Kidney (tissue), 14 donors: ENCODE results near the gene LBHD2. TPM values are rescaled to one million over a fixed set of nuclear protein-coding genes. Genes with fewer than 3 reads are reported as not detected.

Experiments
- DNase-seq, 5 donors: peaks; one replicate each; pipeline ENCODE4 v3.0.0-alpha.2; 2013 to 2020
- FAIRE-seq: peaks from 2 replicates; lab custom pipeline; 2012; peaks lifted over from hg19 to GRCh38; lab: Jason Lieb, UNC
- H3K27ac ChIP-seq, 2 donors: one replicate each; pipeline ENCODE4 v1.7.0; 2013; ENCODE audit warnings: low read depth in 2 of 2, low read length in 2 of 2, inconsistent platforms in 1 of 2
- H3K27me3 ChIP-seq: one replicate; pipeline ENCODE4 v1.7.1; 2013; ENCODE audit warnings: low read length, inconsistent platforms; ENCODE audit not compliant: control insufficient read depth, insufficient read depth
- H3K36me3 ChIP-seq, 3 donors: one replicate each; pipeline versions ENCODE4 v1.7.0 to v1.7.1; 2013; ENCODE audit warnings: low read length in 3 of 3, control low read depth in 1 of 3, inconsistent platforms in 1 of 3; ENCODE audit not compliant: insufficient read depth in 3 of 3, control insufficient read depth in 2 of 3
- H3K4me1 ChIP-seq, 3 donors: one replicate each; pipeline versions ENCODE4 v1.7.0 to v1.7.1; 2013; ENCODE audit warnings: low read length in 3 of 3, inconsistent platforms in 1 of 3, low read depth in 1 of 3; ENCODE audit not compliant: control insufficient read depth in 2 of 3, insufficient read depth in 2 of 3
- H3K4me3 ChIP-seq, 3 donors: one replicate each; pipeline versions ENCODE4 v1.7.0 to v1.8.1; 2013; ENCODE audit warnings: low read length in 3 of 3, control low read depth in 1 of 3, inconsistent platforms in 1 of 3
- H3K9ac ChIP-seq, 3 donors: one replicate each; pipeline versions ENCODE4 v1.7.0 to v1.7.1; 2013; ENCODE audit warnings: low read length in 3 of 3, control low read depth in 1 of 3, inconsistent platforms in 1 of 3
- H3K9me3 ChIP-seq, 3 donors: one replicate each; pipeline versions ENCODE4 v1.7.0 to v1.7.1; 2013; ENCODE audit warnings: low read length in 3 of 3, control low read depth in 1 of 3, inconsistent platforms in 1 of 3; ENCODE audit not compliant: control insufficient read depth in 2 of 3, insufficient read depth in 1 of 3
- intact Hi-C: fragments of 100-400 bp; cut with DNase I; formaldehyde crosslinking; loops from one replicate; pipeline ENCODE4 v1.11.1; 2022
- polyA plus RNA-seq: library from polyadenylated mRNA; stranded (reverse); fragments of 350-450 nt; fragmentation: Illumina TruSeq; extraction: RNeasy Lipid Tissue Mini Kit (QIAGEN cat#74804); gene quantifications from one replicate; pipeline ENCODE4 v1.2.3, GENCODE V29; 2014; ENCODE audit warnings: low read depth, low replicate concordance; ENCODE audit not compliant: insufficient read depth
- total RNA-seq: library from RNA; stranded (reverse); fragmentation: NEBNext Ultra II Directional; extraction: Animal tissue kit (Norgen Biotek cat#: 25700); gene quantifications from one replicate; pipeline ENCODE4 v1.2.1, GENCODE V29; 2021
- TF ChIP-seq, protein P1 (sequence below): IDR thresholded peaks from 3 replicates; pipeline ENCODE4 v1.5.1; 2012; ENCODE audit warnings: mild to moderate bottlenecking, moderate library complexity, borderline replicate concordance; ENCODE audit not compliant: insufficient read depth; ENCODE audit errors: extremely low read depth
- donor health status: control.
- donor health status: control.
- donor health status: control.
- donor health status: control.
- donor health status: control.
- donor health status: DM: yes; HTN: yes; CAD: no.
- donor health status: Normal renal cell carcinoma (clear cell type).

Gene LBHD2
- total and polyA plus RNA-seq, 2 donors from 2014 or later = 0.82 TPM; not detected in 1

DNA sequence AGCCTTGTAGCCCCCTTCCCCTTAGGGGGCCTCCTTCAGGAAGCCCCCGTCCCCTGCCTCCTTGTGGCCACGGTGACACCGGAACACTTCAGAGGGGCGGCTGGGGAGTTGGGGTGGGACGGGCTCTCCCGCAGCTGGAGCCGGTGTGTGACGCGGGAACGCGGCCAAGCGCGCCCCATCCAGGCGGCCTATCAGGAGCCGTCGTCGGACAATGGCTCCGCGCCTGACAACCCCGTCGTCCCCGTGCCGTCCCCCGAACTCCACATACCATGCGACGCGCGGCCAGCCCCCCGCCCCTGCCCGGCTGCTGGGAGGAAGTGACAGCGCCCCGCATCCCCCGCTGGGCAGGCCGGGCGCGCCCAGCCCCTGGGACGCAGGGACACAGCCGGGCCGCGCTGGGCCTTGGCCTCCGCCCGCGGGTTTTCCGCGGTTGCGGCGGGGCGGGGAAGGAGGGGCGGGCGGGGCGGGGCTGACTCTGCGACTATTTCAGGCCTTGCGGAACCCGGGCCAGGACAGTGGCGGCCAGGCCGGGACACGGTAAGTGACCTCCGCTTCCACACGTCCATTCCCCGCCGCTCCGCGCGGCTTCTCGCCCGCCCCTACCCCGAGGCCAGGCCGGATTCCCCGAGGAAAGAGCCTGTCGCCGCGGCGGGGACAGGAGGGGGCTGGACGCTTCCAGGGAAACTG, 39.1 kb downstream of the LBHD2 start, which contains the start of gene TNFAIP2:
Gene TNFAIP2, plus strand, starts transcription at position 515 of the 687 bp plus-strand sequence. CDS start 2,997 bp downstream, outside the sequence.
- intact Hi-C loops = no loop called here
- Histone ChIP-seq H3K4me3 (peak within 1 kb of the TSS in 2 of 3 donors; percentile 29 to 55), H3K27me3 (no peaks in the 10 kb centered on the region), H3K9me3 (no peaks in the 10 kb centered on the region), H3K9ac (peak within 1 kb of the TSS in 1 of 3 donors; percentile 55), H3K27ac (peak within 1 kb of the TSS; percentile 79 to 92), H3K4me1 (peaks cover 0 to 55% (median 22%) of the 10 kb centered on the region in 3 donors), H3K36me3 (no peaks in the 10 kb centered on the region)
- FAIRE-seq = no peak
- TF ChIP-seq, protein P1, sequence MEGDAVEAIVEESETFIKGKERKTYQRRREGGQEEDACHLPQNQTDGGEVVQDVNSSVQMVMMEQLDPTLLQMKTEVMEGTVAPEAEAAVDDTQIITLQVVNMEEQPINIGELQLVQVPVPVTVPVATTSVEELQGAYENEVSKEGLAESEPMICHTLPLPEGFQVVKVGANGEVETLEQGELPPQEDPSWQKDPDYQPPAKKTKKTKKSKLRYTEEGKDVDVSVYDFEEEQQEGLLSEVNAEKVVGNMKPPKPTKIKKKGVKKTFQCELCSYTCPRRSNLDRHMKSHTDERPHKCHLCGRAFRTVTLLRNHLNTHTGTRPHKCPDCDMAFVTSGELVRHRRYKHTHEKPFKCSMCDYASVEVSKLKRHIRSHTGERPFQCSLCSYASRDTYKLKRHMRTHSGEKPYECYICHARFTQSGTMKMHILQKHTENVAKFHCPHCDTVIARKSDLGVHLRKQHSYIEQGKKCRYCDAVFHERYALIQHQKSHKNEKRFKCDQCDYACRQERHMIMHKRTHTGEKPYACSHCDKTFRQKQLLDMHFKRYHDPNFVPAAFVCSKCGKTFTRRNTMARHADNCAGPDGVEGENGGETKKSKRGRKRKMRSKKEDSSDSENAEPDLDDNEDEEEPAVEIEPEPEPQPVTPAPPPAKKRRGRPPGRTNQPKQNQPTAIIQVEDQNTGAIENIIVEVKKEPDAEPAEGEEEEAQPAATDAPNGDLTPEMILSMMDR = no peak
- peak; percentile 58 to 91 (median 80) for DNase-seq

DNA sequence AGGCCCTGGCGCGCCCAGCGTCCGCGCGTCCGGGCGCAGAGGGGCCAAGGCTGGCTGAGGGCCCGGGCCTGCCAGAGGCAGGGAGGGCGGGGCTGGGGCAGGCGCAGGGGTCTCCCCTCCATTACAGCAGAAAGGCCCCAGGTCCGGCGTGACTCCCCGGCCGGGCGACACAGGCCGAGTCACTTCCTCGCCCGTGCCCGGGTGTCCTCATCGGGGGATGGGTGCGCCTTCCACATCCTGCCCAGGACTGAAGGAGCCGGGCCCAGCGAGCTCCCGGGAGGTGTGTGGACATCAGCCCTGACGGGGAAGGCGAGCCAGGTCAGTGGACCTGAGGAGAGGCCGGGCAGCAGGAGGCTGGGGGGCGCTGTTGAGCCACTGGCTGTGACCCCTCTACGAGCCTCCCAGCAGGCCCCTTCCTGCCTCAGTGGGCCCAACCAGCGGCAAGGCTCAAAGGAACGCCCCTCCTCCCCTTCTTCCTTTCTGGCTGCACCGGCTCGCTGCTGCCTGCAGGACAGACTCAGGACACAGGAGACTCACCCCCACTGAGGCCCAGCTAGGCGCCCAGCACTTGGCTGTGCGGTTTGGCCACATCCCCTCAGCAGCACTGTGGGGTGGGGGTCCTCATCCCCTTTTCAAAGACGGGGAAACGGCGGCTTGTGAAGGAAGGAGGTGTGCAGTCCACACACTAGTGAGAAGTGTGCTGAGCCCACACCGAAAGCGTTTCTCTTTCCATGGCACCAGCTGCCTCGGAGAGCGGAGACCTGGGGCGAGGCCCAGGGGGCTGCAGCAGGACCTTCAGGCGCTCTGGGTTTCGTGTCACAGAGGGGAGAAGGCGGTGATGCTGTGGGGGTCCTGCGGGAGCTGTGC, 39.9 kb downstream of the LBHD2 start:
- Histone ChIP-seq H3K4me3 (peak overlapping the region in 1 of 3 donors; percentile 55), H3K27ac (peak overlapping the region; percentile 63 to 92), H3K4me1 (peaks cover 0 to 56% (median 15%) of the 10 kb centered on the region in 3 donors), H3K27me3 (no peaks in the 10 kb centered on the region), H3K9me3 (no peaks in the 10 kb centered on the region), H3K9ac (peak overlapping the region in 1 of 3 donors; percentile 55), H3K36me3 (no peaks in the 10 kb centered on the region)
- intact Hi-C loops = no loop called here
- TF ChIP-seq, protein P1 = peak; percentile 42
- DNase-seq (peak in 4 of 5 donors; percentile 50 to 91 (median 72)), FAIRE-seq (no peak)

DNA sequence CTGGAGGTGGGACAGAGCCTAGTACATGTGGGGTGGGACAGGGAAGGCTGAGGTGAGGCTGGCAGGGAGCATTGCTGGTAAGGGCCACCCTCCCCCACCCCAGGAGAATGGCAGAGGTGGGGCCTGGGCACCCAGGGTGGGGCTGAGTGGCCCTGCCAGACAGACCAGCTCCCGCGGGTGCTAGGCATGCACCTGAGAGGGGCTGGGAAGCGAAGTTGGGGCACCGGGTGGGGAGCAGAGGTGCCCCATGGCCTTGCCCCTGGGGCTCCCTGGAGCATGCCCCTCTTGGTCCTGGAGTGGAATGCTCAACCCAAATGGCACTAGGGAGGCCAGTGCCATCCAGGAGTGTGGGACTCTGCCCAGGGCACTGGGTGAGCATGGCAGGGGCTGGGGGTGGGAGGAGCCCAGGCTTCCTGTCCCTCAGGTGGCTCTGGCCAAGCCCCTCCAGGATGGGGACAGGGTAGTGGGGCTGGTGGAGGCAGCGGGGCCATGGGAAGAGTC, 40.5 kb downstream of the LBHD2 start:
- TF ChIP-seq, protein P1 = no peak
- FAIRE-seq = no peak
- Histone ChIP-seq H3K27ac (no peak overlapping the region), H3K9me3 (no peaks in the 10 kb centered on the region), H3K36me3 (no peaks in the 10 kb centered on the region), H3K9ac (peak overlapping the region in 1 of 3 donors; percentile 55), H3K4me3 (peak overlapping the region in 1 of 3 donors; percentile 55), H3K4me1 (peaks cover 0 to 60% (median 15%) of the 10 kb centered on the region in 3 donors), H3K27me3 (no peaks in the 10 kb centered on the region)
- intact Hi-C loops = no loop called here
- DNase-seq = peak in 2 of 5 donors; percentile 63 to 78
